IPS-NIHi7 (cell line): ENCODE measurements around the gene NPHP4.

ENCODE experiments used
- DNase-seq: peaks from one replicate; pipeline ENCODE4 v3.0.0; 2012; ENCODE audit warnings: mixed read lengths; ENCODE audit errors: extremely low spot score

NPHP4 gene

GRCh38 chr1:5992026-5992813, at the start of gene NPHP4:
TSS of gene NPHP4 (minus strand) at chr1:5992425. CDS start at chr1:5986289, 6,136 bp downstream.
- DNase-seq, result peak; percentile 100

DNA sequence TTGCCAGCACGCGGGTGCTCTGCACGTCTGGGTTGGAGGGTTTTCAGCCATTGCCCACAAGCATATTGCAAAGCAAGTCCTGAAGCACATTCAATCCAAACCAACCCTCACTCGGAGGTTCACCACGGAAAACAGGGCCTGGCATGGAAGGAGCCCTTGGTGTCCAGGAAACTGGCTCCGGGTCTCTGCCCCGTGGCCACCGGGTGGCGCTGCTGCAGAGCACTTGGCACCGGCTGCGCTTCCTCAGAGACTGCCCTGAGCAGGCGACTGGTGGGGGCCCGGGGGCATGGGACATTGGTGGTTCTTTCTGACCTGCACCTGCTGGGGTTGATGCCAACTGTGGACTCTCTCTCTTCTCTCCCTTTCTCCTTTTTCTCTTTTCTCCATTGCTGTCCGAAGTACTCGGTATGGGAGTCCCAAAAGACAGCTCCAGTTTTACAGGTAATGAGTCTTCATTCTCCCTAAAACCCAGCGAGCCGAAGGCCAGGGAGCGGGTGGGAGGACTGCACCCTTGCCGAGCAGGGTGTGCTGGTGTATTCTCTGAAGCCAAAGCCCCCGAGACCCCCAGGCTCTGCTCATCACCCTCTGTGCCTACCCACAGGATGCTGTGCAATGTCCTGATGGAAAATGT, 49.3 kb upstream of the NPHP4 start:
- peak; percentile 91 for DNase-seq

DNA sequence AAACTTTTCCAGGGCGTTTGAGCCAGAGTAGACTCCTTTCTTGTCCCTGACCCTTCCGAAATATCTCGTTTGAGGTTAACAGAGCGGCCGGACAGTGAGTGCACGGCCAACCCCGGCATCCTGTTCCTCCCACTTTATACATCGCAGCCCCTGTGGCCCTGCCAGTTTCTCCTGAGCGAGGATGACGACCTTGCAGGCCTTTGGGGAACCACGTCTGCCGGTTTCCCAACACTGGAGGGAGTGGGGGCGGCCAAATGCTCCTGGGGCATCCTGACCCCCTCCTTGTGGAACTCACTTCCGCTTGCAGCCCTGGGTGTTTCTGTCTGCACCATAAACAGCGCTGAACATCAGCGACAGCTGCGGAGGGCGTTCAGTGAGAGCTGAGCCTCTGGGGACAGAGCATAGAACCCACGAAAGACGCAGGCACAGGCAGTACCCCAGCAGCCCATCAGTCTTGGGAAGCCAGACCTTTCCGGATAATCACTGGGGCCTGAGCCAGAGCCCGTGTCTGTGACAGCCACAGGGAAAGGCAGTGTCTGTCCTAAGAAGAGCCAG, 48.7 kb upstream of the NPHP4 start:
- no peak for DNase-seq

GRCh38 chr1:6040444-6040843, 48.2 kb upstream of the NPHP4 start:
- DNase-seq, result no peak

- DNase-seq, result no peak
Observed at GRCh38 chr1:6039031-6039430, 46.8 kb upstream of the NPHP4 start.

GRCh38 chr1:6038603-6039002, 46.4 kb upstream of the NPHP4 start:
- DNase-seq, result no peak

DNA sequence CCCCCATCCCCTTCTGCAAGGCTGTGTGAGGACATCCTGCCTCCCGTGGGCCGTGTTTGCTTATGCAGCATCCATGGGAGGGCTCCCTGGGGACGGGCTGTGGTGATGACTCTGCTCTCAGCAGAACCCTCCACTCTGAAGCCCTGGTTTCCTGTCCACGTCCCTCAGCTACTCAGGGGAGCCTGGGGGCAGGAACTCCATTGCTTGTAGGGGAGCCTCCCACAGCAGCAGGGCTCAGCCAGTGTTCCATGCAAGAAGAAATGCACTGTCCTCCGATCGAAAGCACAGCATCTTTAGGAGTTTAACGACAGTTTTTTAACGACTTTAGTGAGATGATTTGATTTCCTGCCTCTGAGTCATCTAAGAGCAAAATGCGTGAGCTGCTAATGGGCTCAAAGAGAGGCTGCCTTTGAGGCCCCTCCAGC, 45.1 kb upstream of the NPHP4 start:
- no peak for DNase-seq

GRCh38 chr1:6035719-6036118, 43.5 kb upstream of the NPHP4 start:
- no peak for DNase-seq

DNA sequence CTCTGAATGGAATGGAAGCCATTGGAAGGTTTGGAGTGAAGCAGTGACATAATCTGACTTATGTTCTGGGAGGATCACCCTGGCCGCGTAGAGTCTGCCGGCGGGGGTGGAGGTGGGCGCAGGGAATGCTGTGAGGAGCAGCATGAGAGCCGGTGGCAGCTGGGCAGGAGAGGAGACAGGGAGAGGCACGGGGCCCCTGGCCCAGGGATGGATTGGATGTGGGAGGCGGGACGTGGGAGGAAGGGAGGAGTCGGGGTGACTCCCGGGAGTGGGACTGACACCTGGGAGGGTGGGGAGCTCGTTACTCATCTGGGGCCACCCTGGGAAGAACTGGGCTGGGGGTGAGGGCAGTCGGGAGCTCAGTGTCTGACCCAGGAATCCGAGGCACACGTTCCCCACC, 43.1 kb upstream of the NPHP4 start:
- DNase-seq, result no peak

- DNase-seq, result no peak
Observed at GRCh38 chr1:6034750-6035096, 42.5 kb upstream of the NPHP4 start.

DNA sequence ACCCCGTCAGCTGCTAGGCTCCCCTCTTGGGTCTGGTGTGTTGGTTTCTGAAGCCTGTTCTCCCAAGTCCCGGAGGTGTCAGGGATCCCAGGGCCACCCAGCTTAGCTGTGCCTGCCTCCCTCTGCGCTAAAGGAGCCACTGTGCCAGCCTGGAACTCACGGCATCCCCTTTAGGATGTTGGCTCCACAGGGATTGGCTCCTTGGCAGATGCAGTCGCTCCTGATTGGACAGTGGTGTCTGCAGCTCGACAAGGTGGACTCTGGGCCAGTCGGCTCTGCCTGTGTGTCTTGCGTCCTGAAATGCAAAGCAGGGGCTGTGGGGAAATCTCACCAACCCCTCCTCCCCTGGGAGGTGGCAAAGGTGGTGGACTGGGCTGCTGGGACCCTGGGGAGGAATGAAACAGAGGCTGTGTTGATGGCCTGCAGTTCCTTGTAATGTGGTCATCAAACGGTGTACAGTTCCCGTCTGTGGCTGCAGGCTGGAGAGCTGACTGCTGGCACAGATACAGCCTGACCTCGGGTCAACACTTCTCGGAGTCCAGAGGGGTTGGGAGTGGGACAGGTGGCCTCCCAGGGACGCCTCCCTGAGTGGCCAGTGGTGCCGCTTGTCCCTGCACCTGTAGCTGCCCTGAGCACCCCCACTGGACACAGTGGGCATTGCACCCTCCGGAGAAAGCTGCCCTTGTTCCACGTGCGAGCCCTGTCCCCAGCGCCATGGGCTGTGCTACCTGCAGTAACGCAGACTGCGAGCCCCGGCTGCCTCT, 41.9 kb upstream of the NPHP4 start:
- peak; percentile 86 for DNase-seq

DNA sequence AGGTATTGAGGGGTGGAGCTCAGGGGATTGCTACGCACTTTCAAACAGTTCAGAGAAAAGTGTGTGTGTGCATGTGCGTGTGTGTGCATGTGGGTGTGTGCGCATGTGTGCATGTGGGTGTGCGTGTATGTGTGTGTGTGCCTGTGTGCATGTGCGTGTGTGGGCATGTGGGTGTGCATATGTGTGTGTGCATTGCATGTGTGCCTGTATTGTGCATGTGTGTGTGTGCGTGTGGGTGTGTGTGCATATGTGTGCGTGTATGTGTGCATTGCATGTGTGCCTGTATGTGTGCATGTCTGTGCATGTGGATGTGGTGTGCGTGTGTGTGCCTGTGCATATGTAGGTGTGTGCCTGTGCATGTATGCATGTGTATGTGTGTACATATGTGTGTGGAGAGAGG, 40.9 kb upstream of the NPHP4 start:
- DNase-seq, result no peak

DNA sequence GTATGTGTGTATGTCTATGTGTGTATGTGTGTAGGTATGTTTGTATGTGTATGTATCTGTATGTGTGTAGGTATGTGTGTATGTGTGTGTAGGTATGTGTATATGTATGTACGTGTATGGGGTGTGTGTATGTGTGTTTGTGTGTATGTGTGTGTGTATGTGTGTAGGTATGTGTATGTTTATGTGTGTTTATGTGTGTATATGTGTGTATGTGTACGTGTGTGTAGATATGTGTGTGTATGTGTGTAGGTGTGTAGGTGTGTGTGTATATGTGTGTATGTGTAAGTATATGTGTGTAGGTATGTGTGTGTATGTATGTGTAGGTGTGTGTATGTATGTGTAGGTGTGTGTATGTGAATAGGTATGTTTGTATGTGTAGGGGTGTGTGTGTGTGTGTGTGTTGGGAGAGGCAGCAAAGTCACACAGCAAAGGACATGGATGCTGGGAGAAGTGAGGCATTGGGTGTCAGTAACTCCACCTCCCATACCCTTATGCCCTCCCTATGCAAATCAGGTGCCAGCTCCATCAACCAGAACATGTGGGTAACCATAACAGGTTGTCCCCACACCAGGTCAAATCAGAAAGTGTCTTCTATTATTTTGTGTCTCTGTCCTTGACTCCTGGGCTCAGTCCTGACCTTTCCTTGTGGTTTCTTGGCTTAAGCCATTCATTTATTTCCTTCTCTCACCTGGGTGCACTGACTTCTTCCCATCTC, 38.5 kb upstream of the NPHP4 start:
- no peak for DNase-seq

GRCh38 chr1:6030132-6030531, 37.9 kb upstream of the NPHP4 start:
- no peak for DNase-seq

GRCh38 chr1:6029351-6029750, 37.1 kb upstream of the NPHP4 start:
- no peak for DNase-seq

DNA sequence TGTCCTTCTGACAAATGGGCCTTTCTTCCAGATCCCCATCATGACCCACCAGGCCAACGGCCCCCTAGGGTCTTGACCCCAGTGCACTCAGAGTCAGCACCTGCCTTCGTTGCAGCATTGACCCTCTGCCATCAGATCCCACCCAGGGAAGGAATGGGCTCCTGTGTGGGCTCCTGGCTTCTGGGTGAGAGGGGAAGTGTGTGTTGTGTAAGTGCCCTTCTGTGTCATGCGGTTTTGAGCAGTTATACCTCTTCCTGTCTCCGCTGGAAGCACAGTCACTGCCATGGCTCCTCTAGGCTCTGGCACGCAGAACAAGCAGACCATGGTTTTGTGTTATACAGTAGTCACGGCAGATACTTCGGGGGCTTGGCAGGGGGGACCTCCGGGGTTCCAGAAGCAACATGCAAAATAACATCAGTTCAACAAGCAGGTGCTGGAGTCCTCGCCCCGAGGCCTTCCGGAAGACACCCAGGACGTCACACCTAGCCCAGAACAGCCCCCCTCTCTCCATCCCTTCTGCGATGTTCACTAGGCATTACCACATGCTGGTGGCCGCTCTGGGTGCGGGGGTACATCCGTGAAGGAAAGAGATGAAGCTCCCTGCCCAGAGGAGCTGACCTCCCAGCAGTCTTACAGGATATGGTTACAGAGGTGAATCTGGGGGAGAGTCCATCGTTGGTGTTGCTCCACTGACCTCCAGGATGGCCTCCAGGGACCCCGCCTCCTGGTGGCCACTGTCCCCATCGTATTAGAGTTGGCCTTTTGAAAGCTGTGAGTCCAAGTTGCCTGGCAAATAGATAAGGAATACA, 36.0 kb upstream of the NPHP4 start:
- no peak for DNase-seq

- DNase-seq, result no peak
Observed at GRCh38 chr1:6027591-6027990, 35.4 kb upstream of the NPHP4 start.

GRCh38 chr1:6026095-6026809, 34.0 kb upstream of the NPHP4 start:
- peak; percentile 81 for DNase-seq

DNA sequence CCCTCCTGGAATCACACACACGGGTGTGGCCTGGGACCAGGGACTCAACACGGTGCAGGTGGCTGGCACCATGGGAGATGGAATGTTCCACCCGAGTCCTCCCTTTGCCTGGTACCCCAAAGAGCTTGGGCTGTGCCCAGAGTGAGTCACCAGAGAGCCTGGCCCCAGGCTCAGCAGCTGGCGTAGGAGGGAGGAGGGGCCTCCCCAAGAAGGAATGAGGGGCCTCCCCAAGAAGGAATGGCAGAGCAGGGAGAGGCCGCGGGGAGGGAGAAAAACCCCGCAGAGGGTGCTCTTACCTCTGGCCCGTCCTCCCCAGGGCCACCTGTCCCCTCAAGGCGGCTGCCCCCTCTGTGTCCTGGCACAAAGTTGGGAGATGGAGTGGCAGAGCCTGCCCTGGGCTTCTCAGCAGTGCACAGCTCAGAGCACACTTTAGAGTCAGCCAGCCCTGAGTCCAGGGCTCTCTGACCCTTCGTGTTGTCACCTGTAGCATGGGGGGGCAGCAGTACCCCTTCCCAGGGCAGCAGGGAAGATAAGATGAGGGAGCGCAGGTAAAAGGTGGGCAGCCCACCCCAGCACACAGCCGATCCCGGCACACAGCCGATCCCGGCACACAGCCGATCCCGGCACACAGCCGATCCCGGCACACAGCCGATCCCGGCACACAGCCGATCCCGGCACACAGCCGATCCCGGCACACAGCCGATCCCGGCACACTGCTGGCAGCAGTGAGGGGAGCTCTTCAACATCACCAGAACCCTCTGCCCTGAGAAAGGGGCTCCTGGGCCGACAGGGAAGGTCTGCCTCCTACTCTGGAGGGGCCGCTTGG, 33.3 kb upstream of the NPHP4 start:
- no peak for DNase-seq
